ENCODE measurements around the gene TIMM23B. TPM values are rescaled to one million over a fixed set of nuclear protein-coding genes. Genes with fewer than 3 reads are reported as not detected.
"Not testable (repeated sequence)": the region's sequence is repeated elsewhere in the genome, so short reads cannot be mapped to it uniquely, and the experiment has no call there.

Gene TIMM23B
- total RNA-seq, 4 donors from 2014 or later, result 14.1 to 29.8 (median 21.3) TPM

DNA sequence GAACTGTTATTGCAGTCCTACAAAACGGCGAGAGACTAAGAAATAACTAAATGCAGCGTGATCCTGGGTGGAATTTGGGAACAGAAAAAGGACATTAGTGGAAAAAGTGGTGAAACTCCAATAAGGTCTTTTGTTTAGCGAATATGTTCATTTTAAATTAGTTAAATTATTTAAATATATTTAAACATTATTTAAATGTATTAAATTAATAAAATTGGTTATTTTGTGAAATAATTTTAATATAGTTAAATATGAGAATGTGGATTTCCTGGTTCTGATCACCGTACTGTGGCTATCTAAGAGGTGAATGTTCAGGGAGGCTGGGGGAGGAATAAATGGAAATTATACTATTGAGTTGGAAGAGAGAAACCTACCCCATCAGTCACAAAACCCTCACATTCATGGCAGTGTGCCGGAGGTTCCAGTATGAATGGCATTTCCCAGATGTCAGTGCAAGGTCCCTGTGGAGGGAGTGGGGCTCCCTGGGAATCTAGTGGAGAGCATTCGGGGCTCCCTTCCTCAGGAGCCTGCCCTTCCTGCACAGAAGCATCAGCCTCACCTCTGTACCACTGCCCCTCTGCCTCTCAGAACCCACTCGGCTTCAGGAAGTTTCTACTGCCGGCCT lies 73.9 kb downstream of the TIMM23B start:
- ATAC-seq, H3K27me3 ChIP-seq, H3K4me3 ChIP-seq, H3K9me3 ChIP-seq, H3K36me3 ChIP-seq, H3K4me1 ChIP-seq, H3K27ac ChIP-seq: not testable (repeated sequence)
- 70 to 84% methylated on average over 6 to 7 of the region's 9 CpGs for WGBS, 2 donors (ENCODE audit: low coverage in 1 of 2)

DNA sequence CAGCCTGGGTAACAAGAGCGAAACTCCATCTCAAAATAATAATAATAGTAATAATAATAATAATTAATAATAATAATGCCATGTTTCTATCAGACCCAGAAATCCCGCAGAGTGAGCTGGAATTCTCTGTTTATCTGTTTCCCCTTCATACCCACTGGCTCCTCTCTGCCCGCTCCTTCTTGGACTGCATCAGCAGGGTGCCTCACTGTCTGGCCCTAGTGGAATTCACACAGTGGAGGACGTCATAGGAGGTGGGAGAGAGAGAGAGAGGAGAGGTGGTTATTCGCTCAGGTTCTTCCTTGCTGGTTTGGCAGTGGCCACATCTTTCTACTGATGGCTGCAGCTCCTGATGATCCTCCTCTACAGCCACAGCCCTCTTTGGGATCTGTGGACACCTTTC lies 75.1 kb downstream of the TIMM23B start:
- not testable (repeated sequence) for ATAC-seq, H3K4me3 ChIP-seq, H3K27ac ChIP-seq, H3K4me1 ChIP-seq, H3K9me3 ChIP-seq, H3K27me3 ChIP-seq, H3K36me3 ChIP-seq
- 60 to 90% methylated on average over 2 to 4 of the region's 5 CpGs for WGBS, 2 donors (ENCODE audit: low coverage in 1 of 2)

DNA sequence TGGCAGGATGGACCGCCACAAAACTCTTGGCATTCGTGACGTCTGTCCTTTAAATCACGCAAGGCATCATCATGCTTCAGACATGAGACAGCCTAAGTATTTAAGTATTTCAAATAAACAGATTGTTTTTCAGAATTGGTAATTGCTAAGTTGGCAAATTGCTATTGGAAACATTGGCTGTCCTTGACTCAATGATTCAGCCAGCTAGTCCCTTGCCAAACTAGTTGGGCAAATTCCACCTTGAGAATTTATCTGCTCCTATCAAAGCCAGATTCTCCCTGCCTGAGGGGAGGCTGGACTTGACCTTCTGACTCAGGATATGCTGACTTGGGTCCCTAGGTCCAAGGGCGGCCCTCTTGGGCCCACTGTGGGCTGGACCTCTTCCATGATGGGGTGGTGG lies 75.8 kb downstream of the TIMM23B start:
- not testable (repeated sequence) for H3K27ac ChIP-seq, H3K27me3 ChIP-seq, H3K4me1 ChIP-seq, H3K4me3 ChIP-seq, ATAC-seq, H3K36me3 ChIP-seq, H3K9me3 ChIP-seq
- no CpG with 5 or more reads among the region's 5 CpGs for WGBS, 2 donors (ENCODE audit: low coverage in 1 of 2)

DNA sequence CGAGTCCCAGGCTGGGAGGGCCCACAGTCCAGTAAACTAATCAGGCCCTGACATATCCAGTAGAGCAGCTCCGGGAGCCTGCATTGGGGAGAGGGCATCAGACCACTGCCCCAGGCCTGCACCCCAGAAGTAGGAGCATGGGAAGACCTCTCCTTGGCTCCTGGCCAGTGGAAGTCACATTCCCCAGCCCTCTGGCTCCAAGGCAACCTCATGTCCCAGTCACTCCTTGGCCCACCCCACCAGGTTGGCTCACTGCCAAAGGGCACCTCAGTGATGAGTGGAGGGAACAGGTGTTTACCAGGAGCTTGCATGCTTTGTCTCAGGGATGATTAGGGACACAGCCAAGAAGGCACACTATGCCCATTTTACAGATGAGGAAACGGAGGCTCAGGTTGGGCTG lies 77.4 kb downstream of the TIMM23B start:
- H3K36me3 ChIP-seq, H3K27ac ChIP-seq, ATAC-seq, H3K4me1 ChIP-seq, H3K27me3 ChIP-seq, H3K4me3 ChIP-seq, H3K9me3 ChIP-seq: not testable (repeated sequence)
- no CpG with 5 or more reads among the region's 3 CpGs for WGBS, 2 donors (ENCODE audit: low coverage in 1 of 2)

DNA sequence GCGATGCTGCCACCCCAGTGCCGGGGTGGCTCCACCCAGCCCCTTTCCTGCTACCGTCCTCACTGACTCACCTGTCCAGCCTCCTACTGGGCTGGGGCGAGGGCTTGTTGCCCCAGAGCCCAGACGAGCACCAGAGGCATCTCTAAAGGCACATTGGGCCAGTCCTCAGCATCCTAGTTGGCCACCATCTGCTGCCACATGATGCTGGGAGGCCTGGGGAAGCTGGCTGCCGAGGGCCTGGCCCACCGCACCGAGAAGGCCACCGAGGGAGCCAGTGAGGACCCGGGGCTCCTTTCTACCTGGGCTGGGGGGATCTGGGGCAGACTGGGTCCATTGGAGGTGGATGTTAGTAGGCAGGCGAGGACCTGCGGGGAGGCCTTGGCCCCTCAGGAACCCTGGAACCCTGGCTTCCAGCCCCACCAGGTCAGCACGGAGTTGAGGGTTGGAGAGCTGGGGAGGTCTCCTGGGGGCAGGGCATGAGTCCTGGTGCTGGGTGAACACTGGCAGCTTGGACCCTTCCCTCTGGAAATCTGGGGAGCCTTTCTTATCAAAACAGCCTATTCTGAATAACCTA lies 78.7 kb downstream of the TIMM23B start:
- WGBS, 2 donors (ENCODE audit: low coverage in 1 of 2), result 94% methylated on average over 3 of the region's 13 CpGs; no CpG with 5 or more reads in 1 of the 2 donors
- not testable (repeated sequence) for ATAC-seq, H3K4me3 ChIP-seq, H3K9me3 ChIP-seq, H3K27ac ChIP-seq, H3K4me1 ChIP-seq, H3K36me3 ChIP-seq
- H3K27me3 ChIP-seq, result peaks cover 11% of the 10 kb centered on the region

DNA sequence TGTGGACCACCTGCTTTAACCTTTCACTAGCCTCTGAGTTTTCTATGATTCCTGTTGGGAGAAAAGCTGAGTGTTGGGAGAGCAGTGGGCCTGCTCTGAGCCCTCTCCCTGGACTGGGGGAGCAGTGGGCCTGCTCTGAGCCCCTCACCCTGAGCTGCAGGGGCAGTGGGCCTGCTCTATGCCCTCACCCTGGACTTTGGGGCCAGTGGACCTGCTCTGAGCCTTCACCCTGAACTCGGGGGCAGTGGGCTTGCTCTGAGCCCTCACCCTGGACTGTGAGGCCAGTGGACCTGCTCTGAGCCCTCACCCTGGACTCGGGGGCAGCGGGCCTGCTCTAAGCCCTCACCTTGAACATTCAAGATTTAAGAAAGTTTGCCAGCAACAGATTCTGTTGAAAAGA lies 79.8 kb downstream of the TIMM23B start:
- no peak overlapping the region for H3K4me3 ChIP-seq
- H3K4me1 ChIP-seq, result no peaks in the 10 kb centered on the region
- H3K27me3 ChIP-seq, result peaks cover 22% of the 10 kb centered on the region
- no peak overlapping the region for H3K27ac ChIP-seq
- no peaks in the 10 kb centered on the region for H3K9me3 ChIP-seq
- ATAC-seq, result no peak
- TF ChIP-seq, protein P1, sequence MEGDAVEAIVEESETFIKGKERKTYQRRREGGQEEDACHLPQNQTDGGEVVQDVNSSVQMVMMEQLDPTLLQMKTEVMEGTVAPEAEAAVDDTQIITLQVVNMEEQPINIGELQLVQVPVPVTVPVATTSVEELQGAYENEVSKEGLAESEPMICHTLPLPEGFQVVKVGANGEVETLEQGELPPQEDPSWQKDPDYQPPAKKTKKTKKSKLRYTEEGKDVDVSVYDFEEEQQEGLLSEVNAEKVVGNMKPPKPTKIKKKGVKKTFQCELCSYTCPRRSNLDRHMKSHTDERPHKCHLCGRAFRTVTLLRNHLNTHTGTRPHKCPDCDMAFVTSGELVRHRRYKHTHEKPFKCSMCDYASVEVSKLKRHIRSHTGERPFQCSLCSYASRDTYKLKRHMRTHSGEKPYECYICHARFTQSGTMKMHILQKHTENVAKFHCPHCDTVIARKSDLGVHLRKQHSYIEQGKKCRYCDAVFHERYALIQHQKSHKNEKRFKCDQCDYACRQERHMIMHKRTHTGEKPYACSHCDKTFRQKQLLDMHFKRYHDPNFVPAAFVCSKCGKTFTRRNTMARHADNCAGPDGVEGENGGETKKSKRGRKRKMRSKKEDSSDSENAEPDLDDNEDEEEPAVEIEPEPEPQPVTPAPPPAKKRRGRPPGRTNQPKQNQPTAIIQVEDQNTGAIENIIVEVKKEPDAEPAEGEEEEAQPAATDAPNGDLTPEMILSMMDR (IDR thresholded peaks at IDR 0.05), result no peak
- TF ChIP-seq POLR2A (IDR thresholded peaks at IDR 0.05) (no peak), POLR2AphosphoS5 (IDR thresholded peaks at IDR 0.05) (no peak), EP300 (IDR thresholded peaks at IDR 0.05) (no peak)
- WGBS, 2 donors (ENCODE audit: low coverage in 1 of 2), result no CpG with 5 or more reads among the region's 3 CpGs
- no peaks in the 10 kb centered on the region for H3K36me3 ChIP-seq

Small RNA genes within 50 kb of the gene (small RNA-seq; reads per million reads assigned to genes)
- gene RNA5SP317 (0 reads per million in 4 donors), gene SNORA74C-2 (0 reads per million in 4 donors)

Other genes starting within 250 kb of the TIMM23B start
- 1 to 10 TPM in 2 of 4 donors, under 1 TPM in 2; 0.62 to 1.8 (median 1.2) TPM for gene OGDHL, start 179.7 kb upstream of the TIMM23B start, total RNA-seq
- 10 to 100 TPM; 24.7 to 47.6 (median 29.0) TPM for gene PARG, start within 50 bp of the TIMM23B start, total RNA-seq
- gene AGAP6, start 46.4 kb downstream of the TIMM23B start, total RNA-seq, result 10 to 100 TPM in 2 of 4 donors, 1 to 10 TPM in 2; 4.4 to 19.7 (median 11.4) TPM
- 10 to 100 TPM; 30.4 to 44.7 (median 38.6) TPM for gene WASHC2A, start 125.9 kb downstream of the TIMM23B start, total RNA-seq

All from gastroesophageal sphincter (tissue), 4 donors.